Mesendoderm (in vitro differentiated cells): Measurements from ENCODE around the gene GATAD2A.

ENCODE experiments used
- DNase-seq: peaks from one replicate; pipeline ENCODE4 v3.0.0; 2013
- H2AK5ac ChIP-seq: 2 replicates; pipeline ENCODE4 v1.6.1; 2013; ENCODE audit warnings: low read length, inconsistent platforms
- H2BK120ac ChIP-seq: 2 replicates; pipeline ENCODE4 v1.6.1; 2013; ENCODE audit warnings: low read depth, mild to moderate bottlenecking, low read length, moderate library complexity, mixed read lengths
- H2BK15ac ChIP-seq: replicated peaks from 2 replicates; pipeline ENCODE4 v1.6.1; 2013; ENCODE audit warnings: low read depth, mild to moderate bottlenecking, moderate library complexity
- H2BK5ac ChIP-seq: 2 replicates; pipeline ENCODE4 v1.6.1; 2013; ENCODE audit warnings: low read length, inconsistent platforms
- H3K18ac ChIP-seq: 2 replicates; pipeline ENCODE4 v1.6.1; 2013; ENCODE audit warnings: mild to moderate bottlenecking, low read length, mixed read lengths
- H3K23ac ChIP-seq: one replicate; pipeline ENCODE4 v1.6.1; 2013; ENCODE audit warnings: low read length
- H3K27ac ChIP-seq: 2 replicates; pipeline ENCODE4 v1.5.1; 2013; ENCODE audit warnings: low read depth, mild to moderate bottlenecking, inconsistent platforms, low read length, moderate library complexity
- H3K27me3 ChIP-seq: 2 replicates; pipeline ENCODE4 v1.6.1; 2013; ENCODE audit warnings: low read length, control low read depth, mild to moderate bottlenecking, inconsistent platforms; ENCODE audit not compliant: insufficient read depth, poor library complexity
- H3K36me3 ChIP-seq: 2 replicates; pipeline ENCODE4 v1.6.1; 2013; ENCODE audit warnings: low read length, inconsistent platforms; ENCODE audit not compliant: control insufficient read depth, insufficient read depth
- H3K4ac ChIP-seq: one replicate; pipeline ENCODE4 v1.6.1; 2013; ENCODE audit warnings: low read depth, mild to moderate bottlenecking, low read length, moderate library complexity
- H3K4me1 ChIP-seq: 2 replicates; pipeline ENCODE4 v1.6.1; 2013; ENCODE audit warnings: low read depth, low read length, inconsistent platforms; ENCODE audit not compliant: control insufficient read depth
- H3K4me2 ChIP-seq: 2 replicates; pipeline ENCODE4 v1.6.1; 2013; ENCODE audit warnings: low read length
- H3K4me3 ChIP-seq: 2 replicates; pipeline ENCODE4 v1.5.1; 2013; ENCODE audit warnings: mild to moderate bottlenecking, low read length
- H3K56ac ChIP-seq: one replicate; pipeline ENCODE4 v1.6.1; 2013; ENCODE audit warnings: low read length
- H3K79me1 ChIP-seq: 2 replicates; pipeline ENCODE4 v1.6.1; 2013; ENCODE audit warnings: low read length, inconsistent platforms
- H3K79me2 ChIP-seq: 2 replicates; pipeline ENCODE4 v1.6.1; 2013; ENCODE audit warnings: mild to moderate bottlenecking, low read length; ENCODE audit not compliant: control insufficient read depth, insufficient read depth
- H3K9ac ChIP-seq: 2 replicates; pipeline ENCODE4 v1.6.1; 2013; ENCODE audit warnings: low read length, inconsistent platforms
- H4K5ac ChIP-seq: one replicate; pipeline ENCODE4 v1.6.1; 2013; ENCODE audit warnings: low read length
- H4K8ac ChIP-seq: one replicate; pipeline ENCODE4 v1.6.1; 2013; ENCODE audit warnings: low read depth, mild to moderate bottlenecking, control low read depth, low read length, moderate library complexity
- WGBS: extraction: QIAGEN DNeasy Blood & Tissue Kit; methylation state at CpG from one replicate; pipeline ENCODE4 v1.1.7; 2013; ENCODE audit warnings: low lambda C conversion rate, missing lambda C conversion rate; ENCODE audit not compliant: insufficient coverage; ENCODE audit errors: extremely low coverage; 5-methylcytosine and 5-hydroxymethylcytosine counted together

Gene GATAD2A

GRCh38 chr19:19544257-19544953, 138.9 kb downstream of the GATAD2A start:
- H3K4me2 ChIP-seq: no peak overlapping the region
- H2BK15ac ChIP-seq: no peak overlapping the region
- H3K36me3 ChIP-seq: no peaks in the 10 kb centered on the region
- WGBS: no CpG with 5 or more reads among the region's 75 CpGs
- H3K9ac ChIP-seq: no peak overlapping the region
- no peaks in the 10 kb centered on the region for H3K79me2 ChIP-seq
- no peak for DNase-seq
- H3K18ac ChIP-seq: no peak overlapping the region
- H3K79me1 ChIP-seq: no peaks in the 10 kb centered on the region
- no peak overlapping the region for H4K8ac ChIP-seq
- no peak overlapping the region for H4K5ac ChIP-seq
- H2BK5ac ChIP-seq: no peak overlapping the region
- no peak overlapping the region for H2BK120ac ChIP-seq
- H3K27ac ChIP-seq: no peak overlapping the region
- no peak overlapping the region for H3K4me3 ChIP-seq
- no peak overlapping the region for H3K56ac ChIP-seq
- H3K23ac ChIP-seq: no peak overlapping the region
- peaks cover 2% of the 10 kb centered on the region for H3K4me1 ChIP-seq
- H2AK5ac ChIP-seq: no peak overlapping the region
- H3K4ac ChIP-seq: no peak overlapping the region
- no peaks in the 10 kb centered on the region for H3K27me3 ChIP-seq

- no peak overlapping the region for H3K9ac ChIP-seq
- no peak overlapping the region for H4K5ac ChIP-seq
- no peak overlapping the region for H3K4ac ChIP-seq
- no peak overlapping the region for H3K23ac ChIP-seq
- no peak overlapping the region for H2BK5ac ChIP-seq
- no CpG with 5 or more reads among the region's 53 CpGs for WGBS
- no peaks in the 10 kb centered on the region for H3K79me2 ChIP-seq
- no peaks in the 10 kb centered on the region for H3K79me1 ChIP-seq
- H3K4me3 ChIP-seq: no peak overlapping the region
- no peaks in the 10 kb centered on the region for H3K36me3 ChIP-seq
- no peak overlapping the region for H3K4me2 ChIP-seq
- no peak overlapping the region for H3K18ac ChIP-seq
- H3K4me1 ChIP-seq: peaks cover 2% of the 10 kb centered on the region
- H3K27me3 ChIP-seq: no peaks in the 10 kb centered on the region
- no peak overlapping the region for H4K8ac ChIP-seq
- H2AK5ac ChIP-seq: no peak overlapping the region
- no peak overlapping the region for H2BK120ac ChIP-seq
- no peak for DNase-seq
- no peak overlapping the region for H3K27ac ChIP-seq
- no peak overlapping the region for H3K56ac ChIP-seq
- H2BK15ac ChIP-seq: no peak overlapping the region
These were observed 139.6 kb downstream of the GATAD2A start for GRCh38 chr19:19544954-19545591.

GRCh38 chr19:19545707-19546106, 140.2 kb downstream of the GATAD2A start:
- Histone ChIP-seq H3K56ac (no peak overlapping the region), H3K9ac (no peak overlapping the region), H3K79me1 (no peaks in the 10 kb centered on the region), H3K4ac (no peak overlapping the region), H3K18ac (no peak overlapping the region), H2AK5ac (no peak overlapping the region), H2BK120ac (no peak overlapping the region), H3K27ac (no peak overlapping the region), H3K36me3 (no peaks in the 10 kb centered on the region), H4K8ac (no peak overlapping the region), H3K27me3 (no peaks in the 10 kb centered on the region), H3K4me1 (peaks cover 1% of the 10 kb centered on the region), H2BK5ac (no peak overlapping the region), H2BK15ac (no peak overlapping the region), H3K4me2 (no peak overlapping the region), H3K4me3 (no peak overlapping the region), H4K5ac (no peak overlapping the region), H3K79me2 (no peaks in the 10 kb centered on the region), H3K23ac (no peak overlapping the region)
- no peak for DNase-seq
- WGBS: no CpG with 5 or more reads among the region's 23 CpGs

- H3K36me3 ChIP-seq: no peaks in the 10 kb centered on the region
- WGBS: no CpG with 5 or more reads among the region's 19 CpGs
- DNase-seq: no peak
- no peak overlapping the region for H4K8ac ChIP-seq
- H2BK5ac ChIP-seq: no peak overlapping the region
- no peak overlapping the region for H3K18ac ChIP-seq
- H3K4me3 ChIP-seq: no peak overlapping the region
- no peak overlapping the region for H3K23ac ChIP-seq
- no peaks in the 10 kb centered on the region for H3K27me3 ChIP-seq
- no peak overlapping the region for H3K27ac ChIP-seq
- H3K4ac ChIP-seq: no peak overlapping the region
- no peak overlapping the region for H2BK120ac ChIP-seq
- no peak overlapping the region for H3K4me2 ChIP-seq
- H2AK5ac ChIP-seq: no peak overlapping the region
- no peak overlapping the region for H4K5ac ChIP-seq
- no peak overlapping the region for H3K56ac ChIP-seq
- no peak overlapping the region for H3K9ac ChIP-seq
- H3K4me1 ChIP-seq: no peaks in the 10 kb centered on the region
- no peaks in the 10 kb centered on the region for H3K79me1 ChIP-seq
- no peaks in the 10 kb centered on the region for H3K79me2 ChIP-seq
- H2BK15ac ChIP-seq: no peak overlapping the region
These were observed 141.3 kb downstream of the GATAD2A start for GRCh38 chr19:19546751-19547162.

GRCh38 chr19:19547674-19548336, 142.3 kb downstream of the GATAD2A start:
- no peak for DNase-seq
- no peak overlapping the region for H3K56ac ChIP-seq
- H3K4me3 ChIP-seq: no peak overlapping the region
- H2BK120ac ChIP-seq: no peak overlapping the region
- H3K79me1 ChIP-seq: no peaks in the 10 kb centered on the region
- no peak overlapping the region for H3K23ac ChIP-seq
- H3K27me3 ChIP-seq: no peaks in the 10 kb centered on the region
- no peak overlapping the region for H4K5ac ChIP-seq
- H4K8ac ChIP-seq: no peak overlapping the region
- H3K4ac ChIP-seq: no peak overlapping the region
- H2BK15ac ChIP-seq: no peak overlapping the region
- no peaks in the 10 kb centered on the region for H3K4me1 ChIP-seq
- no CpG with 5 or more reads among the region's 15 CpGs for WGBS
- no peak overlapping the region for H3K27ac ChIP-seq
- no peak overlapping the region for H2BK5ac ChIP-seq
- no peaks in the 10 kb centered on the region for H3K79me2 ChIP-seq
- H3K4me2 ChIP-seq: no peak overlapping the region
- no peak overlapping the region for H2AK5ac ChIP-seq
- H3K36me3 ChIP-seq: no peaks in the 10 kb centered on the region
- H3K18ac ChIP-seq: no peak overlapping the region
- no peak overlapping the region for H3K9ac ChIP-seq
